ENCODE data around the gene JAG2. TPM values are rescaled to one million over a fixed set of nuclear protein-coding genes. Genes with fewer than 3 reads are reported as not detected.

JAG2 gene
- total RNA-seq, 1 experiment from 2014 or later = 1.3 TPM

DNA sequence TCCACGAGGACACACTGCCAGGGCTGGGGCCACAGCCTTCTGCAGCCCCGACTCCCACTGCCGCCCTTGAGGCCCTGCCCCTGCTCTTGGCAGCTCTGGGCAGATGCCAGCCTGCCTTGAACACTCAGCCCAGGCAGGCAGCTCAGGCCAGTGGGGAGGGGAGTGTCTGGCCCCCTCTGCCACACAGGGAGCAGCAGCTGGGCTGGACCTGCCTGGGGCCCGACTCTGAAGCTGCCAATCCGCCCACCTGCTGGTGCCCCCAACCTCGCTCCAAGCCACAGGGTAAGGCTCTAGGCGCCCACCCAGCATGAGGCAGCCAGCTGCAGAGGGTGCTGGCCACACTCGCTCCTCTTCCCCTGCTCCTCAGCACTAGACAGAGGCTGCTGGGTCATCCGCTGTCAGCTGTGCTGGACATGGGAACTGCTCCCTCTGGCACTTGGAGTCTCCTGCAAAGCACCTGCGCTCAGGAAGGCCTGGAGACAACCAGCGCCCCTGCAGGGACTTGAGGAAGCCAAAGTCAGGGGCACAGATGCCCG is 37.2 kb upstream of the JAG2 start:
- DNase-seq (ENCODE audit: low read depth, low spot score) = no peak
- in situ Hi-C loops (cut with HindIII; ENCODE audit: low pct_unique_long_range_greater_than_20kb, low sequenced_read_pairs) = no loop called here

DNA sequence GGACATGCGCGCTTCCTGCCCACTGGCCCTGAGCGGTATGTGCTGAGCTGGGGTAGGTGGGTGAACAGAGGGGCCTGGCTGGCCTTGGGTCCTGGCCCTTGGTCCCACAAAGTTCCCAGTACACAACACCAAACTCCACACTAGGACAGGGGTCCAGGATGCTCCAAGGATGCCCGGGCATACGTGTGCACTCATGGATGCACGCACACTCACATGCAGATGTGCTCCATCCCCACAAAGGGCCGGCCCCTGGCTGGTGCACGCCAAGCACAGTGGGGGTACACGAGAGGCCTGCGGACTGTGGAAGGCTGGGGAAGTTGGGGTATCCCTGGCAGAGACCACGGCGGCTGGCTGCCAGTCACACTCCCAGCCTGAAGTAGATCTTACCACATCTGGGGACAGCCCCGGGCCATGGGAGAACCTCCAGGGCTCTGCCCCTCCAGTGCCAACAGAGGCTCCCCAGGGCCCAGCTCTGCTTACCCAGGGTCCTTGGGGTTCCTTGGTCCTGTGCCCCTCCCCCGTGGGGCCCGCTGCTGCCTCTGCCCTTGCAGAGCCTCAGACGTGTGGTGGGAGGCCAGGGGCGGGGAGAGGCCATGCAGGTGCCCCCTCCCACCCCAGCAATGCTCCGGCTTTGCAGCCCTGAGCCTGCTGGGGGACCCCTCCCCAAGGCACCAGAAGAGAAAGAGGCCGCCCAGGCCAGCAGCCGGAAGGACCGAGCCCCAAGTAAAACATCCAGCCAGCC is 36.5 kb upstream of the JAG2 start:
- no peak for DNase-seq (ENCODE audit: low read depth, low spot score)
- in situ Hi-C loops (cut with HindIII; ENCODE audit: low pct_unique_long_range_greater_than_20kb, low sequenced_read_pairs) = no loop called here

DNA sequence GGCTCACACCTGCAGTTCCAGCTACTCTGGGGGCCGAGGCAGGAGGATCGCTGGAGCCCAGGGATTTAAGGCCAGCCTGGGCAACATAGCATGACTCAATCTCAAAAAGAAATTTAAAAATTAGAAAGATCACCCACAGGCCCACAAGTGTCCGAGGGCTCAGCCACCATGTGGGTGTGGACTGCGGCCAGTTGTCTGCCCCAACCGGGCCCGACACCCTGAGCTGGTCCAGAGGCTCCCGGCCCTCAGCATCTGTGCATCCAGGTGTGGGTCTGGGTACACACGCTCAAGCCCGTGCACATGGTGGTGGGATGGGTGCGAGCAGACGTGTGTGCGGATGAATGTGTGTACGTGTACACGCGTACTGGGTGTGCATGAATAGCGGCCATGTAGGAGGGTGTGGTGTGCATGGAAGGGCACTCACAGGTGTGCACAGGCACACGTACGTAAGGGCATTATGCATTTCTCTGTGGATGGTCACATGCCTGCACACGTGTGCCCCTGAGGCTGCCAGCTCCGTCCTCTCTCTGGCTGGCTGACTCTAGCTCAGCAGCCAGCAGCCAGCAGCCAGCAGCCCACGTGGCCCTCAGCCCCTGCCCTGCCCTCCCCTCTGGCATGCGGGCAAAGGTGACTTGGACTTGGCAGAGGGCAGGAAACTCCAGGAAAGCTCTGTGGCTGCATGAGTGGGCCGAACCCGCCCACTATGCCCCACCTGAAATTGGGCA is 35.8 kb upstream of the JAG2 start:
- peak; percentile 35 for DNase-seq (ENCODE audit: low read depth, low spot score)
- in situ Hi-C loops (cut with HindIII; ENCODE audit: low pct_unique_long_range_greater_than_20kb, low sequenced_read_pairs) = no loop called here

DNA sequence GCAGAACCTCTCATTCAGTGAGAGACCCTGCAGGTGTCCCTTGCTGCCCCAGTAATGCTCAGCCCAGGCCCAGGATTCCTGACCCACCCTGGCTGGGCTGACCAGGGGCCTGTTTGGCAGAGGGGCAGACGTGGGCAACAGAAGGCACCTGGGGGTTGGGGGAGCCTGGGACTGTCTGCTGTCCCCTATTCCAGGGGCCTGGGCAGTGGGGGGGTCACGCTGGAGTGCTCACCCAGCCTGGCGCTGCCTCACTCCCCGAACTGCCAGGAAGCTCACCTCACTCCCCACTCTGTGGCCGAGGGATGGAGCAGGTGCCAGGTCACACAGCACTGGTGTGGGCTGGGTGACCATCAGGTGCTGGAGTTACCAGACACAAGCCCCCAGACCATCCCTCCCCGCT is 35.1 kb upstream of the JAG2 start:
- in situ Hi-C loops (cut with HindIII; ENCODE audit: low pct_unique_long_range_greater_than_20kb, low sequenced_read_pairs) = no loop called here
- DNase-seq (ENCODE audit: low read depth, low spot score) = no peak

DNA sequence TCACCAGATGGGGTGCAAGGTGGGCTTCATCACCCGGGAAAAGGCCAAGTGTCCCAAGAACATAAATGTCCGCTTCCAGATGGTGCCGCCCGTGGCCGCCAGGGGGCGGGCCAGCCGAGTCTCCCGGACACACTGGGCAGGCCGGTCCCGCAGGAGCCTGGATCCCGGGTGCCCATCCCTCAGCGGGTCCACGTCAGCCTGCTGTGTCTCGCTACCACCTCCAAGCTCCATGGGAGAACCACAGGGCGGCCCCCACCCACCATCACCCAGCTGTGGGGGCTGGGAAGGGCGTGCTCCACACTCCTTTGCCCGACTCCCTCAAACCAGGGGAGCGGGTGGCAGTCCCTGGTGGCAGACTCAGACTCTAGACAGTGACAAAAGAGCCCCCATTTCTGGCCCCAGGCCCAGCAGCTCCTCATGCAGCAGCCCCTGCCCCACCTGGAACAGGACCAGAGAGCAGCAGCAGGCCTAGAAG is 34.5 kb upstream of the JAG2 start:
- peak; percentile 64 for DNase-seq (ENCODE audit: low read depth, low spot score)
- in situ Hi-C loops (cut with HindIII; ENCODE audit: low pct_unique_long_range_greater_than_20kb, low sequenced_read_pairs) = no loop called here

DNA sequence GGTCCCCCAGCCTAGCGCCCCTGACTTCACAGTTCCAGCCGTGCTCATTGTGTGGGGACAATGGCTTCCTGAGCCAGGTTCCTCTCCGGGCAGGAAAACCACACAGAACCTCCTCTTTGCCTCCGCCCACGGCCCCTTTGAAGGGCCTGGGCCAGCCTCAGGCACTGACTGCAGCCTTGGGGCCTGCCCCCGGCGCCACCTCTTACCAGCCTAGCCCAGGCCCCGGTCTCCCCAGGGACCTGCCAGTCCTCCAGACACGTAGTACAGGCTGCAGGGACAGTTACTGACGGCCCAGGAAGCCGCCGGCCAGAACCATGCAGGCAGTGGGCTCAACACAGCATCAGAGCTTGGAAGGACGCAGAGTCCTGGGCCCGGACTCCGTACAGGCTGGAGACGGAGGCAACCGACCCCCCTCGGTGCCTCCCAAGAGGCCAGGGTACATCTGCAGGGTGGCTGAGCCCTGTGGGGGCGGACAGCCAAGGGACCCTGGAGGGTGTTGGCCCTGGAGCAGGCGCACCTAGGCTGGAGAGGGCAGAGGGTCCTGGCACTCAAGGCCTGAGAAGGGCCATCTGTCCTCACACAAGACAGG is 33.4 kb upstream of the JAG2 start:
- in situ Hi-C loops (cut with HindIII; ENCODE audit: low pct_unique_long_range_greater_than_20kb, low sequenced_read_pairs) = no loop called here
- DNase-seq (ENCODE audit: low read depth, low spot score) = no peak

DNA sequence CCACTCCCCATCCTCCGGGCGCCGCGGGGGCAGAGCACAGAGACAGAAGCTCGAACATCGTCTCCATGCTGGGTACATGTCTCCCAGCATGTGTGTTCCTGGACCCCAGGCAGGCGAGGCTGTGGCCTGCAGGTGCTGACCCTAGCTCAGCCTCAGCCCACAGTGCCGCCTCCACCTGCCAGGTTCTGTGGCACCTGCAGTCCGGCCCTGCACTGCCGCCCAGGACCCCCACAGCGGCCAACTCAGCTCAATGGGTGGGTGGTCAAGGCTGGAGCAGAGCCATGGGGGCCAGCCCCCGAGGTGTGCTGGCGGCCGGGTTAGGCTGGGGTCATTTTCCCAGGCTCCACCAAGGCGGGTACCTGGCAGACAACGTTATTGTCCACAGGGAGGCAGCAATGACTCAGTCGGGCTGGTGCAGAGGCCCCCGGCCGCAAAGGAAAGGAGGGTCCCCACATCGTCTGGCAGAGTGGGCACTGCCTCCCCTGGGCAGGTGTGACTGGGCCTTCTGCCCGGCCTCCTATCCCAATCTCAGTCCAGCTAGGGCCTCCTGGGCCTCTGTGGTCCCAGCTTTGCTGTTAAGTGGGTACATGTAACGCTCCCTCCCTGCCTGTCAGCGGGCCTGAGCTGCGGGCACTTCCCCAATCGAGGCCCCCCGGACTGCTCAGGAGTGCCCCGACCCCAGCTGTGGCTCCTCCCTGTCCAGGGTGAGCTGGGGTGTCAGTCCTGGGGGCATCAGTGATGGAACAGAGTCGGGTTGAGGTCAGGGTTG is 32.8 kb upstream of the JAG2 start:
- DNase-seq (ENCODE audit: low read depth, low spot score) = no peak
- in situ Hi-C loops (cut with HindIII; ENCODE audit: low pct_unique_long_range_greater_than_20kb, low sequenced_read_pairs) = no loop called here

DNA sequence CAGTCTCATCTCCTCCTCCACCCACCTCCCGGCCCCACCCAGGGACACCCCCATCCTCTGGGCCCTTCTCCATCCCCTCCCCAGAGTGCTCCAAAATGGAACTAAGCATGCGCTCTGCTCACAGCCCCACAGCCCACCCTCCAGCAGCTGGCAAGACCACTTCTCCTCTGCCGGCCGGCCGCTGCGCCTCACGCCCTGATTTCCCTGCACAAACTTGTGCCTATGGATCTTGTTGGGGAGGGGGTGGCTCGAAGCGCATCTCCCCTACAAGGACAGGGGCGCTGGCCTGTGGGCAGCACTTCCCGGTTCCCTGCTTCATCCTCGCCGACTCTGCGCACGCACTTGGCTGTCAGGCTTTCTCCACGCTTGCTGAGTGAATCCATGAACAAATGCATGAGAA is 32.1 kb upstream of the JAG2 start:
- DNase-seq (ENCODE audit: low read depth, low spot score) = no peak
- in situ Hi-C loops (cut with HindIII; ENCODE audit: low pct_unique_long_range_greater_than_20kb, low sequenced_read_pairs) = no loop called here

DNA sequence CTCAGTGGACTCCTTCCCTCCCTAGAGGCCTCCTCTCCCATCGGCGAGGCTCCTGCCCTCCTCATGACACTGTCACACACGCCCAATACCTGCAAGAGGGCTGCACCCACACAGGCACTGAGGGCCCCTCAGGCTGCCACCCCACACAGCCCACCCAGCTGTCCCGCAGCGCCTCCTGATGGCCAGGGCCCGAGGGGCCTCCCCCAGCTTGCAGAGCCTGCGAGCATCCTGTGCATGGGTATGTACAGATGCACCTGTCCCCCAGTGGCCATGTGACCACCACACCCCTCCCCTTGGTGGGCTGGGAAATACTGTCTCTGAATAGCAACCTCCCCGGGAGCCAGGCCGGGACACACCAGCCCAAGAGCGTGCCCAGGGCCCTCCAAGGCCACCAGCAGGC is 31.5 kb upstream of the JAG2 start:
- DNase-seq (ENCODE audit: low read depth, low spot score) = no peak
- in situ Hi-C loops (cut with HindIII; ENCODE audit: low pct_unique_long_range_greater_than_20kb, low sequenced_read_pairs) = no loop called here

DNA sequence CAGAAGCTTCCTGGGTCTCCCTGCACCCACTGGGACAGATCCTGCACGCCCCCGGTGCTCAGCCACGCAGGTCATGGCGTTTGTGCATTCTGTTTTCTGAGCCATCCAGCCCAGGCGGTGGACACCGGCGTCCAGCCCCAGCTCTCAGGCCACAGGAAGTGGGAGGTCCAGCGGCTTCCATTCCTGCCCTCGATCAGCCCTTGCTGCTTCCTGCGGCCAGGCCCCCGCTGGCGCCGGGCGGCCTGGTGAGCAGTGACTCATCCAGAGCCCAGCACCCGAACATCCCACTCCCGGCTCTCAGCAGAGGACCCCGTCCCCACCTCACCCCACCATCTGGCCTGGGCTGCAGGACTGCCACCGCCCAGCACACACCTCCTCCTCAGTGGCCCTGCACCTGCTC is 30.5 kb upstream of the JAG2 start:
- no peak for DNase-seq (ENCODE audit: low read depth, low spot score)
- in situ Hi-C loops (cut with HindIII; ENCODE audit: low pct_unique_long_range_greater_than_20kb, low sequenced_read_pairs) = no loop called here

DNA sequence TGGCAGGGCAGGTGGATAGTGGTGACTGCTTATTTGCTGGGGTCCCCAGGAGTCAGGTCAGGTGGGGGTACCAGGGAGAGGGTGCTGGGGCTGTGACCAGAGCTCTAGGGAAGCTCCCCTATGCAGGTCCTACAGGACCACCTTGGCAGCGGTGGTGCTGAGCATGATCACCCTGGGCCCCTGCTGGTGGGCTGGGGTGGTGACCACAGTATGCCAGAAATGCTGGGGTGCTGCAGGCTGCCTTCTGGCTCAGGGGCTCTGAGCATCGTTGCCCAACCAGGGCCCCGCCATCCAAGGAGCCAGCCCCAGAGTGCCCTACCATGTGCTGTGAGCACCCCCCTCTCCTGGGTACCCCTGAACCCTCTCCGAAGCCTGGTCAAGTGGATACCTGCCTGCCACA is 30.0 kb upstream of the JAG2 start:
- no peak for DNase-seq (ENCODE audit: low read depth, low spot score)
- in situ Hi-C loops (cut with HindIII; ENCODE audit: low pct_unique_long_range_greater_than_20kb, low sequenced_read_pairs) = no loop called here

DNA sequence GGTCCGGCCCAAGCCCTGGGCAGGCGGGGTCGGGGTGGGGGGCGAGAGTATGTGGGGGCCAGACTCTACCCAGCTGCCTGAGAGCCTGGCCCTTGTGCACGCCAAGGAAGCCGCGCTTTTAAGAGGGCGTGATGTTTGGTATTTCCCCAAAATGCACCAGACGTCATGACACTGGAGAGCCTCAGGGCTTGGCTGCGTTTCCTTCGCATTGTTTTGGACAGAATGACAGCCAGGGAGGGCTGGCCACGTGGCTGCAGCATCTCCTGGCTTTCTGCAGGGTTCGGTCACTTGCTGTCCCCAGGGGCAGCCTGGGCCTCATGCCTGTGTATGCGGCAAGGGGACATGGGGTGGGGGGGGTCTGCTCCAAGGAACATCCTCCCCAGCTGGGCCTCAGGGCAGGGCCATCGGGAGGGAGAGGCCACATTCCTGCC is 28.6 kb upstream of the JAG2 start:
- DNase-seq (ENCODE audit: low read depth, low spot score) = no peak
- in situ Hi-C loops (cut with HindIII; ENCODE audit: low pct_unique_long_range_greater_than_20kb, low sequenced_read_pairs) = no loop called here

DNA sequence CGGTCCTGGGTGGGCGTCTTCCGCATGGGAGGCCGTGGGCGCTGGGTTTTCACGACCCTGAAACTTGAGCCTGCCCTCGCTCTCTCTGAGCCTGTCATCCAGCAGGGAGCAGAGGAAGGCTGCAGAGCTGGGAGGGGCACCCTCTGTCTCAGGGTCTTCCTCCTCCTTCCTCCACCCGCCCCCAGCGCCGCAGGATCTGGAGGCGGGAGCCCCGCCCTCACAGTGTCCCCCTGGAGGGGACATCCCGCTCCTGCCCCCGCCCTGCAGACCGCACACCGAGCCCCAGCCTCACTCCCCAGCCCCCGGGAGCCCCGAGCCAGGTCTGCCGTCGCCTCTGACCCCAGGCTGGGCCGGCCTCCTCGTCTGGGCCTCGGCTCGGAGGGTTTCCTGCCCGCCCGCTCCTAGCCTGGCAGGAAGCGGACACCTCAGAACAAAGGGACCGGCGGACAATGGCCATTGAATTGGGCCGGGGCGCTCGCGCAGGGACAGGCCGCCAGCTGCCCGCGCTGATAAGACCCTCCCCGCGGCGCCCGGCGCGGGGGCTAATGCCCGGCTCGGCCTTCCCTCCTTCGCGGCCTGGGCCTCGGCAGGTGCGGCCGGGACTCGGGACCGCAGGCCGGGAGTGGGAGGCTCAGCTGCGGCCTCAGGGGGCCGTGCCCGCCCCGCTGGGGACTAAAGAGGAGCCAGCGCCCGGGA is 27.8 kb upstream of the JAG2 start:
- in situ Hi-C loops (cut with HindIII; ENCODE audit: low pct_unique_long_range_greater_than_20kb, low sequenced_read_pairs) = no loop called here
- no peak for DNase-seq (ENCODE audit: low read depth, low spot score)

DNA sequence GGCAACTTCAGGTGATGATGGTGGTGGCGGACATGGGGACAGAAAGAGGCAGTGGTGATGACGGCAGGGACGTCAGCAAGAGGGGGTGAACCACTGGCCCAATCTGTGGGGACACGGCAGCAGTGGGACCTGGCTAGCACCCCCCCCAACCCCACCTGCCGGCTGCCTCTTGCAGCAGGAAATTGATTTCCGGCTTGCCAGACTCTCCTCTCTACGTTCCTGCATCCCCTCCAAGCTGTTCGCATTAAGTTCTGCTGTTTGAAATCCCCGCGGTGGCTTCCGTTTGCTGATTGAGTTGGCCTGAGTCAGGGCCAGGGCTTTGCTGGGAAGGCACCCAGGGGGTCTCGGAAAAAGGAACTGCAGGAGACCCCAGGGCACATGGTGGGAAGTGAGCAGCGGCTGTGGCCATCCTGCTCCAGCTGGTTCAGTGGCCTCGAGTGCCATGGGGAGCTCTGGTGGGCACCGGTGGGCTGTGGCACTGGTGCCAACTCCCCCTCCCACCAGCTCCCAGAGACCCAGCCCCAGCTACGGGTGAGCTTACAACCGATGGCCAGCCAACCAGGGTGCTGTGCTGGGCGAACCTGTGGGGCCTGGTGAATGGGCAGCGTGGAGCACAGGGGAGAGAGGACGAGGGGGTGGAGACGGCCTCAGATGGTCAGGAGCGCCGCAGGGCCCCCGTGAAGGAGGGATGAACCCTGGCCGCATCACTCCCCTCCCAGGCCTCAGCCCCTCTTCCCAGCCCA is 27.1 kb upstream of the JAG2 start:
- in situ Hi-C loops (cut with HindIII; ENCODE audit: low pct_unique_long_range_greater_than_20kb, low sequenced_read_pairs) = no loop called here
- DNase-seq (ENCODE audit: low read depth, low spot score) = no peak

DNA sequence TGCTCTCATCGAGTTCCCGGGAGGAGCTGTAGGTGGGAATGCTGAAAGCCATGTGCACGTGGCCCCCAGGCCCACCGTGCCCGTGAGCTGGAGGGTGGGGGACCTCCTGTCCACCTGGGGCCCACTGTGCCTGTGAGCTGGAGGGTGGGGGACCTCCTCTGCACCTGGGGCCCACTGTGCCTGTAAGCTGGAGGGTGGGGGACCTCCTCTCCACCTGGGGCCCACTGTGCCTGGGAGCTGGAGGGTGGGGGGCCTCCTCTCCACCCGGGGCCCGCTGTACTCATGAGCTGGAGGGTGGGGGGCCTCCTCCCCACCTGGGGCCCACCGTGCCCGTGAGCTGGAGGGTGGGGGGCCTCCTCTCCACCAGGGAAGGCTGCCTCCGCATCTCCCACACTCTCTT is 26.5 kb upstream of the JAG2 start:
- in situ Hi-C loops (cut with HindIII; ENCODE audit: low pct_unique_long_range_greater_than_20kb, low sequenced_read_pairs) = no loop called here

DNA sequence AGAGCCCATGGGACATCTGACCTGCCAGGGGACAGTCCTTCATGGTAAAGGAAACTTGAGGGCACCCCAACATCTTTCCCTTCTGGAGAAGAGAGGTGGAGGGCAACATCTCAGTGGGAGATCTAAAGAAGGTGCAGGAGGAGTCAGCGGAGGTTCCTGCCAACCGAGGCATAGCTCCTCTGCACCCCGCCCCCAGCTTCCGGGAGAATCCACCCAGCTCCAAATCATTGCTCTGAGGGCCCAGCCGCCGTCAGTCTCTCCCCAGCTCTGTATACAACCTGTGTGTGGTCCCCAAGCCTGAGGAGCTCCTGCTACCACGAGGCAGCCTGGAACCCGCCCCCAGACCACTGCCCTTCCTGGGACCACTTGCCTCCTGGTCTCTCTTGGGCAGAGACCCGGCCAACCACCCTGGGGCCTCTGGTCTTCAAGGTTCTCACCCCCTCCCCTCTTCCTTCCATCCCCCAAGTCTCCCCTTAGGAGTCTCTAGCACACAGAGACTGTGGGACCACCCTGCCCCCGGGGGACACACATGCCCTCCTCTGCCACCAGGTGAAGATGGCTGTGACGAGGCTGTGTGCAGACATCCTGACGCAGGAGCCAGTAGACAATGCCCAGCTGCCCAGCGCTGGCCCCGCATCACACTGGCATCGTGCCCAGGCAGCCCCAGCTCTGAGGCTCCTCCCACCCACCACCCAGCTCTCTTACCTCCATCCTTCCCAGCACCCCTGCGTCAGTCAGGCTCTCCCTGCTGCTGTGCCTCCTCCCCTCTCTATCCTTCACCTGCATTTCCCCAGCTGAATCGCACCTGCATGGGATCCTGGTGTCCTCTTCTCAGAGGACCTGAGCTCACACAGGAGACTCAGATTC is 25.6 kb upstream of the JAG2 start:
- DNase-seq (ENCODE audit: low read depth, low spot score) = no peak
- in situ Hi-C loops (cut with HindIII; ENCODE audit: low pct_unique_long_range_greater_than_20kb, low sequenced_read_pairs) = no loop called here

More for the DNA sequence above, 26.5 kb upstream of the JAG2 start:
- DNase-seq (ENCODE audit: low read depth, low spot score) = no peak

Data from SK-MEL-5 (cell line).